ENCODE measurements around the gene WDFY4. TPM values are rescaled to one million over a fixed set of nuclear protein-coding genes. Genes with fewer than 3 reads are reported as not detected.

Gene WDFY4
- total RNA-seq, 4 donors from 2014 or later = 0.61 to 3.8 (median 0.88) TPM

DNA sequence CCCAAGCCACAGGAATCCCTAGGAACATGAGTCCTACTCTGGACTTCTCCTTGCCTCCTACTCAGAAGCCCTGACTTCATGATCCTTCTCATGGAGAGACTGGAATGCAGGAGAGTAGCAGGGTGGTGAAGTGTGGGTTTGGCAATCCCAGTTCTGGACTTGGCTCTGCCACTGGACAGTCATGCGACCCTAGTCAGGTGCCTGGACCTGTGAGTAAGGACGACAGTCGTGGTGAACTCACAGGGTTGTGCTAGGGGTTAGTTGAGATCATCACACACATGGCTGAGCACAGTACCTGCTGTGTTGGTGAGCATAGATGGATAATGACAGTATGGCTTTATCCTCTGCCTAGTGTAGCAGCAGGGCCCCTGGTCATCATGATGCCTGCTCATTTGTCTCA lies 137.0 kb downstream of the WDFY4 start:
- Histone ChIP-seq H3K9me3 (no peaks in the 10 kb centered on the region), H3K4me1 (no peaks in the 10 kb centered on the region), H3K27me3 (peaks cover 0 to 6% (median 0%) of the 10 kb centered on the region in 4 donors), H3K27ac (no peak overlapping the region), H3K4me3 (no peak overlapping the region), H3K36me3 (no peaks in the 10 kb centered on the region)
- intact Hi-C loops (cut with DNase I) = no loop called here
- WGBS, 2 donors = 63% methylated on average over 3 of the region's 3 CpGs; no CpG with 5 or more reads in 1 of the 2 donors
- no peak for DNase-seq
- TF ChIP-seq, protein P1, sequence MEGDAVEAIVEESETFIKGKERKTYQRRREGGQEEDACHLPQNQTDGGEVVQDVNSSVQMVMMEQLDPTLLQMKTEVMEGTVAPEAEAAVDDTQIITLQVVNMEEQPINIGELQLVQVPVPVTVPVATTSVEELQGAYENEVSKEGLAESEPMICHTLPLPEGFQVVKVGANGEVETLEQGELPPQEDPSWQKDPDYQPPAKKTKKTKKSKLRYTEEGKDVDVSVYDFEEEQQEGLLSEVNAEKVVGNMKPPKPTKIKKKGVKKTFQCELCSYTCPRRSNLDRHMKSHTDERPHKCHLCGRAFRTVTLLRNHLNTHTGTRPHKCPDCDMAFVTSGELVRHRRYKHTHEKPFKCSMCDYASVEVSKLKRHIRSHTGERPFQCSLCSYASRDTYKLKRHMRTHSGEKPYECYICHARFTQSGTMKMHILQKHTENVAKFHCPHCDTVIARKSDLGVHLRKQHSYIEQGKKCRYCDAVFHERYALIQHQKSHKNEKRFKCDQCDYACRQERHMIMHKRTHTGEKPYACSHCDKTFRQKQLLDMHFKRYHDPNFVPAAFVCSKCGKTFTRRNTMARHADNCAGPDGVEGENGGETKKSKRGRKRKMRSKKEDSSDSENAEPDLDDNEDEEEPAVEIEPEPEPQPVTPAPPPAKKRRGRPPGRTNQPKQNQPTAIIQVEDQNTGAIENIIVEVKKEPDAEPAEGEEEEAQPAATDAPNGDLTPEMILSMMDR (IDR thresholded peaks at IDR 0.05) = no peak
- no peak for TF ChIP-seq POLR2A (IDR thresholded peaks at IDR 0.05)

DNA sequence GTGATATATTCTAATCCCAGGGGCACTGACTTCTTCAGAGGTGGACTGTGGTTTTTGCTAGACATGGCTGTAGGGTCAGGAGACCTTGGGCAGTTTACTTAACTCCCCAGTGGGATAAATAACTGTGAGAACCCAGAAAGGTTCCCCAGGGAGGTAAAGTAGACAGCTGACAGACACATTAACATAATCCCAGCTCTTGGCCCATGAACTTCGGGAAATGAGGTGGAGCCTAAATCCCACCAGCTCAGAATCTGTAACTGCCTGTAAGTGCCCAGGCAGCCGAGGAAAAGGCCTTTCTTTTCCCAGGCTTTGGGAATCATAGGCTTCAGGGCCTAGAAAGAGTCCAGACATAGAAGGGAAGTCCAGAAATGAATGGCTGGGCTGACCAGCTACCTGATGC lies 149.0 kb downstream of the WDFY4 start:
- H3K27ac ChIP-seq = no peak overlapping the region
- TF ChIP-seq, protein P1 (IDR thresholded peaks at IDR 0.05) = no peak
- no peak for TF ChIP-seq POLR2A (IDR thresholded peaks at IDR 0.05)
- intact Hi-C loops (cut with DNase I) = no loop called here
- H3K9me3 ChIP-seq = no peaks in the 10 kb centered on the region
- no peak overlapping the region for H3K4me3 ChIP-seq
- DNase-seq = no peak
- 77% methylated on average over 2 of the region's 2 CpGs; no CpG with 5 or more reads in 1 of the 2 donors for WGBS, 2 donors
- no peaks in the 10 kb centered on the region for H3K4me1 ChIP-seq
- no peaks in the 10 kb centered on the region for H3K27me3 ChIP-seq
- no peaks in the 10 kb centered on the region for H3K36me3 ChIP-seq

DNA sequence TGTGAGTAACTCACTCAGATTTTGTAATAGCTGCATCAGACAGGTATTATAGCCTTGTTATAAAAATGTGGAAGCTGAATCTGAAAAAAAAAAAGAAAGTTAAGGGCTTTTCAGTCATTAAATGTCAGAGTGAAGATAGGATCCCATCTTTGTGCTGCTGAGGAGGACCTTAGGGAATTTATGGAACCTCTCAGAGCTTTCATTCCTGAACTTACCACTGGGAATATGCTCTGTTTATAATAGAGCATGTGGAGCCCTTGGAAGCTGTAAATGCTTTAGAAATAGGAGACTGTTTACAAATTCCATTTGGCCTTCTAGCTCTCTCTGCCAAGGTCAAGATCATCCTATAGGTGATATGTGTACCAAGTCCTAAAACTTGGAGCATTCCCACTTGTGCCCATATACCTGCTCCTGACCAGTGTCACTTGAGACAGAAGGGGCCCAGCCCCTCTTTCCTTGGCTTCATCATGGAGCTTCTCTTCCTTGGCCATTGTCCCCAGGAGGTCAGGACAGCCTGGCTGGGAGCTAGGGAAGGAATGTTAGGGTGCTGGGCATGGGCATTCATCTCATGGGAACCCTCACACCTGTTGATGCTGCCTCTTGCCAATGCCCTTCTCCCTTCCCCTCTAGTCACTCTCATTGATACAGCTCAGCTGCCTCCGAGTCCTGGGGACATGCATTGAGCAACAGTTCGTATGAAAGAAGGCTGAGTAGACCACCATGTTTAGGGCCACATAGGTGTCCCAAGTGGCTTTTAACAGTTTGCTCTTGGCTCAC lies 149.7 kb downstream of the WDFY4 start:
- no peaks in the 10 kb centered on the region for H3K9me3 ChIP-seq
- no peaks in the 10 kb centered on the region for H3K4me1 ChIP-seq
- H3K27me3 ChIP-seq = no peaks in the 10 kb centered on the region
- 81% methylated on average over 2 of the region's 2 CpGs; no CpG with 5 or more reads in 1 of the 2 donors for WGBS, 2 donors
- H3K27ac ChIP-seq = no peak overlapping the region
- no peak for DNase-seq
- no peak overlapping the region for H3K4me3 ChIP-seq
- no peaks in the 10 kb centered on the region for H3K36me3 ChIP-seq
- intact Hi-C loops (cut with DNase I) = no loop called here
- no peak for TF ChIP-seq POLR2A (IDR thresholded peaks at IDR 0.05)
- TF ChIP-seq, protein P1 (IDR thresholded peaks at IDR 0.05) = no peak

DNA sequence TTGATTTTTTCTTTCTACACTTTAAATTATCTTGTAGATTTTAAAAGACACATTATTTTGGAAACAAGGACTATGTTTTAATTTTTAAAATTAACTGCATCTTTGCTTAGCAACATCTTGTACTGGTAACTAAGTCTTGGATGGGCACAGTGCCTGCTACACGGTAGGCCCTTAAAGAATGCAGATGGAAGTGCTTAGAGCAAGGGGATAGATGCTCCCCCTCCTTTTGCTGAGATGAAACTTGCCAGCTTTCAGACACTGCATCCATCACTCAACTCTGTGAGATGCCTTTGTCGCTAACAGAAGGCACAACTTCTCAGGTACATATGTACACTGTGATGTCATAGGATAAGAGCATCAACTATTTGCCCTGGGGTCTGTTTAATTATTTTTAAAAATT lies 151.1 kb downstream of the WDFY4 start:
- WGBS, 2 donors = 33 to 49% methylated on average over 2 of the region's 2 CpGs
- Histone ChIP-seq H3K4me3 (no peak overlapping the region), H3K27me3 (no peaks in the 10 kb centered on the region), H3K9me3 (no peaks in the 10 kb centered on the region), H3K4me1 (no peaks in the 10 kb centered on the region), H3K36me3 (no peaks in the 10 kb centered on the region), H3K27ac (no peak overlapping the region)
- intact Hi-C loops (cut with DNase I) = no loop called here
- DNase-seq = no peak
- no peak for TF ChIP-seq POLR2A (IDR thresholded peaks at IDR 0.05)
- TF ChIP-seq, protein P1 (IDR thresholded peaks at IDR 0.05) = no peak

DNA sequence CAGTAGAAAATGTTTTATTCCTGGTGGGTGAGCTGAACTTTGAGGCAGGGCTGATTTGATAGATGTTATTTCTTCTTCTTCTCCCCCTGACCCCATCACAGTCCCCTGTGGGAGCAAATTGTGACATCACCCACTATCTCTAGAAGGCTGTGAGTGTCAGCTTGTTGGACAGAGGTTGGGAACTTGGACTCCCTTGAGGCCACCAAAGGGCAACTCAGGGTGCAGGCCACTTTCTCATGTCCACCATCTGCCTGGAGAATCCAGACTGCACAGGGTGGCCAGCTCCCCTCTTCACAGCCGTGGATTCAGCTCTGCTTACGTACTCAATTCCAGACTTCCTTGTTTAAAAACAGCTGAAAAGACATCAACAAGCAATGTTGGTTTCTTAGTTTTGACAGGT lies 151.9 kb downstream of the WDFY4 start:
- Histone ChIP-seq H3K27ac (no peak overlapping the region), H3K36me3 (no peaks in the 10 kb centered on the region), H3K9me3 (no peaks in the 10 kb centered on the region), H3K4me1 (no peaks in the 10 kb centered on the region), H3K4me3 (no peak overlapping the region), H3K27me3 (no peaks in the 10 kb centered on the region)
- DNase-seq = no peak
- intact Hi-C loops (cut with DNase I) = no loop called here
- WGBS, 2 donors = 40 to 70% methylated on average over 1 to 2 of the region's 2 CpGs
- no peak for TF ChIP-seq POLR2A (IDR thresholded peaks at IDR 0.05)
- TF ChIP-seq, protein P1 (IDR thresholded peaks at IDR 0.05) = no peak
